Omental fat pad (tissue), 4 donors: ENCODE results near the gene OR7A5. TPM values are rescaled to one million over a fixed set of nuclear protein-coding genes. Genes with fewer than 3 reads are reported as not detected.
"Not testable (repeated sequence)": the region's sequence is repeated elsewhere in the genome, so short reads cannot be mapped to it uniquely, and the experiment has no call there.

Source experiments
- ATAC-seq: fragments of 150-250 bp; one replicate; pipeline ENCODE4 v1.9.1; 2016; ENCODE audit warnings: mild to moderate bottlenecking, moderate library complexity; ENCODE audit not compliant: low FRiP score
- DNase-seq: peaks from one replicate; pipeline ENCODE4 v3.0.0-alpha.2; 2019; ENCODE audit warnings: low spot score
- small RNA-seq: library from RNA; depleted of rRNA; stranded (forward); fragments of <200 nt; gene quantifications from one replicate; pipeline ENCODE3, GENCODE V24; 2016
- total RNA-seq, 4 donors: library from RNA; depleted of rRNA; stranded (reverse); fragments of >200 nt; gene quantifications; one replicate each; pipeline ENCODE4 v1.1.0, GENCODE V29; 2016
- TF ChIP-seq, protein P1 (sequence below), 3 donors: fragments of 450-650 bp; IDR thresholded peaks; one replicate each; pipeline ENCODE4 v1.5.1; 2016 to 2017; ENCODE audit warnings: antibody characterized with exemption in 3 of 3, mild to moderate bottlenecking in 3 of 3, moderate library complexity in 2 of 3

Gene OR7A5
- total RNA-seq, 4 donors from 2014 or later, result not detected

DNA sequence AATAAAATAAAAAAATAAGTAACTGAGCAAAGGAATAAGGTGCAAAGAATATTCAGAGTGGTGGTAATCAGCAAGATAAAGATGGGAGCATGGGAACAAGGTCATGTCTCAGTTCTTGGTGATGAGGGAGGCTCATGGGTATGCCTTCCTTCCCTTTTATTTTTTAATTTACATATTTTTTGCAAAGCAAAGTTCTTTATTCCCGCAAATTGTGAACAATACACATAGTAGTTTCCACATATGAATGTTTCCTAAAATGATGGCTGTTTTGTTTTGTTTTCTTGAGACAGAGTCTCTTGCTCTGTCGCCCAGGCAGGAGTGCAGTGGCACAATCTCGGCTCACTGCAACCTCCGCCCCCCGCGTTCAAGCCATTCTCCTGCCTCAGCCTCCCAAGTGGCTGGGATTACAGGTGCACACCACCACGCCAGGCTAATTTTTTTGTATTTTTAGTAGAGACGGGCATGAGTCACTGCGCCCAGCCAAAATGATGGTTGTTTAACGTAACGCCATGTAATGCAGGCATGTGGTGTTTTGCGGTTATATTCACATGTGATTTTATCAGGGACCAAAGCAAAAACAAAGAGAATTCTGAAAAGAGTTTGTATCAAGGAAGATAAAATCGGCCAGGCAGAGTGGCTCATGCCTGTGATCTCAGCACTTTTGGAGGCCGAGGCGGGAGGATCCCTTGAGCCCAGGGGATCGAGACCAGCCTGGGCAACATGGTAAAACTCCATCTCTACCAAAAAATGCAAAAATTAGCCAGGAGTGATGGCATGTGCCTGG, 52.2 kb downstream of the OR7A5 start:
- TF ChIP-seq, protein P1, sequence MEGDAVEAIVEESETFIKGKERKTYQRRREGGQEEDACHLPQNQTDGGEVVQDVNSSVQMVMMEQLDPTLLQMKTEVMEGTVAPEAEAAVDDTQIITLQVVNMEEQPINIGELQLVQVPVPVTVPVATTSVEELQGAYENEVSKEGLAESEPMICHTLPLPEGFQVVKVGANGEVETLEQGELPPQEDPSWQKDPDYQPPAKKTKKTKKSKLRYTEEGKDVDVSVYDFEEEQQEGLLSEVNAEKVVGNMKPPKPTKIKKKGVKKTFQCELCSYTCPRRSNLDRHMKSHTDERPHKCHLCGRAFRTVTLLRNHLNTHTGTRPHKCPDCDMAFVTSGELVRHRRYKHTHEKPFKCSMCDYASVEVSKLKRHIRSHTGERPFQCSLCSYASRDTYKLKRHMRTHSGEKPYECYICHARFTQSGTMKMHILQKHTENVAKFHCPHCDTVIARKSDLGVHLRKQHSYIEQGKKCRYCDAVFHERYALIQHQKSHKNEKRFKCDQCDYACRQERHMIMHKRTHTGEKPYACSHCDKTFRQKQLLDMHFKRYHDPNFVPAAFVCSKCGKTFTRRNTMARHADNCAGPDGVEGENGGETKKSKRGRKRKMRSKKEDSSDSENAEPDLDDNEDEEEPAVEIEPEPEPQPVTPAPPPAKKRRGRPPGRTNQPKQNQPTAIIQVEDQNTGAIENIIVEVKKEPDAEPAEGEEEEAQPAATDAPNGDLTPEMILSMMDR (IDR thresholded peaks at IDR 0.05), result no peak
- no peak for DNase-seq
- no peak for ATAC-seq

DNA sequence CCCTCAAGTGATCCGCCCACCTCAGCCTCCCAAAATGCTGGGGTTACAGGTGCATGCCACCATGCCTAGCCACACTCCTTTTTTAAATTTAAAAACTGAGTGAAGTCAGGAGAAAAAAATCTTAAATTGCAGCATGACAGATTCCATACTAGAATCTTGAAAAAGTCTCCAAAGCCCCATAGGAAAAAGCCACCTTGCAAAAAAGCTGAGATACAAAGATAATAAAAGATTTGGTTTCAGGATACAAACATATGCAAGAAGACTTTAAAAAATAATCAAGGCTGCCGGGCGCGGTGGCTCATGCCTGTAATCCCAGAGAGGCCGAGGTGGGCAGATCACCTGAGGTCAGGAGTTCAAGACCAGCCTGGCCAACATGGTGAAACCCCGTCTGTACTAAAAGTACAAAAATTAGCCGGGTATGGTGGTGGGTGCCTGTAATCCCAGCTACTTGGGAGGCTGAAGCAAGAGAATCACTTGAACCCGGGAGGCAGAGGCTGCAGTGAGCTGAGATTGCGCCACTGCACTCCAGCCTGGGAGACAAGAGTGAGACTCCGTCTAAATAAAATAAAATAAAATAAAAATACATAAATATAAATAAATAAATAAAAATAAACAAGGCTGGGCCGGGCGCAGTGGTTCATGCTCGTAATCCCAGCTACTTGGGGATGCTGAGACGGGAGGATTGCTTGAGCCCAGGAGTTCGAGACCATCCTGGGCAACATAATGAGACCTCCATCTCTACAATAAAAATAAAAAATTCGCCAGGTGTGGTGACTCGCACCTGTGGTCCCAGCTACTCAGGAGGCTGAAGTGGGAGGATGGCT, 53.1 kb downstream of the OR7A5 start:
- DNase-seq, result not testable (repeated sequence)

DNA sequence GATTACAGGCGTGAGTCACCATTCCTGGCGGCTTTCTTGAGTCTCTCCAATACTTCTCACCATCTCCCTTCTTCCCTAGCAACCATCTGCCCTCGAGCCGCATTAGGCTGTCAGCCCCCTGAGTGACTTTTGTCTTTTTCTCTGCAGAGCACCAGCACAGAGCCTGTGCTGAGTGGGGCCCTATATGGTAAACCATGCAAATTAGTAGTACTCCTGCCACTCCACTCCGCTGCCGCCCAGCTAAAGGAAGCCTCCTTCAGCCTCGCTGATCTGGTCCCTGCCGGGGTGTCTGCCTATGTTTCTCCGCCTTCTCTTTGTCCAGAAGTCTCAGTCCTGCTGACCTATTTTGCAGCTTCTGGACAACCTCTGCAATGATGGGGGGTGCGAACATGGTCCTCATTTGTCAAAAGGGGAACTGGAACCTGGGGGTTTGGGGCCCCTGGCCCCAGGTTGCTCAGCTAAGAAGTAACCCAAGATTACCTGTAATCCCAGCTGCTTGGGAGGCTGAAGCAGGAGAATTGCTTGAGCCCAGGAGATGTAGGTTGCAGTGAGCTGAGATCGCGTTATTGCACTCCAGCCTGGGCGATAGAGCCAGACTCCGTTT, 54.3 kb downstream of the OR7A5 start:
- not testable (repeated sequence) for ATAC-seq, DNase-seq

More for the DNA sequence above, 53.1 kb downstream of the OR7A5 start:
- not testable (repeated sequence) for ATAC-seq

DNA sequence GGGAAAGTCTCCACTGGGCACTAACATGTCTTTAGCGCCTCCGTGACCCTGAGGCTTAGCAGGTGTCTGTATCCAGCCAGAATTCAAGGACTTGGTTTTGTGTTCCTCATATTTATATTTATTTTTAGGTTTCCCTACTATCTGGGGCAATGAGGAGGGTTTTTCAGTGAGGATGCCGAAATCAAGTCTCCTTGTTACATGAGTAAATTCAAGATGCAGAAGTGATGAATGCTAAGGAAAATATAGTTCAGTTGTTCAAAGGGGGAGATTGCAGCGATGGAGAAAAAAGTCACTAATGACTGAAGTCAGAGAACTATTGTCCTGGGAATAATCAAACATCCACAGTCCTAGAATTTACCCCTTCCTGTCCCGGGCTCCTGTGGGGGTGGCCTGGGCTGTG, 55.8 kb downstream of the OR7A5 start:
- TF ChIP-seq, protein P1 (IDR thresholded peaks at IDR 0.05), result no peak
- no peak for DNase-seq
- ATAC-seq, result no peak

DNA sequence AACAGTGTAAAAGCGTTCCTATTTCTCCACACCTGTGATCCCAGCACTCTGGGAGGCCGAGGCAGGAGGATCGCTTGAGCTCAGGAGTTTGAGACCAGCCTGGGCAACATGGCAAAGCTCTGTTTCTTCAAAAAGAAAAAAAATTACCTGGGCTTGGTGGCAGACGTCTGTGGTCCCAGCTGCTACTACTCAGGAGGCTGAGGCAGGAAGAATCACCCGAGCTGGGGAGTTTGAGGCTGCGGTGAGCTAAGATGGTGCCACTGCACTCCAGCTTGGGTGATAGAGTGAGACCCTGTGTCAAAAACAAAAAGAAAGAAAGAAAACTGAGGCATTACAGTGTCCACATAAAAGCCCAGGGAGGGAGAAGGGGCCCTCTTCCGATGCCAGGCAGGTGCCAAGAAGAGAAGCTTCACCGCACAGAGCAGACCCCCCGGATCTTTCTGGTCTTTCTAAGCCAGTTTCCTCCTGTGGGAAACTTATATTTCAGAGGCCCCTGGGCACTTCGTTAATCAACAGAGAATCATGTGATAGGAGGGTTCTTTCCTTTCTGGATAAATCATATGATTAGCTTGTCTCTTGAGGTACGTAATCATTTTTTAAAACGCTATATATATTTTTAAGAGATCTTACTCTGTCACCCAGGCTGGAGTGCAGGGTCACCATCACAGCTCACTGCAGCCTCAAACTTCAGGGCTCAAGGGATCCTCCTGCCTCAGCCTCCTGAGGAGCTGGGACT, 56.7 kb downstream of the OR7A5 start, which contains the start of gene ADGRE2:
TSS of gene ADGRE2 (minus strand) at position 451 of the 736 bp plus-strand sequence. CDS start 1,804 bp downstream, outside the sequence.
- not testable (repeated sequence) for ATAC-seq, DNase-seq

DNA sequence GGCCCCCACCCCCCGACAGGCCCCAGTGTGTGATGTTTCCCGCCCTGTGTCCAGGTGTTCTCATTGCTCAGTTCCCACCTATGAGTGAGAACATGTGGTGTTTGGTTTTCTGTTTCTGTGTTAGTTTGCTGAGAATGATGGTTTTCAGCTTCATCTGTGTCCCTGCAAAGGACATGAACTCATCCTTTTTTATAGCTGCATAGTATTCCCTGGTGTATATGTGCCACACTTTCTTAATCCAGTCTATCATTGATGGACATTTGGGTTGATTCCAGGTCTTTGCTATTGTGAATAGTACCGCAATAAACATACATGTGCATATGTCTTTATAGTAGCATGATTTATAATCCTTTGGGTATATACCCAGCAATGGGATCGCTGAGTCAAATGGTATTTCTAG, 57.3 kb downstream of the OR7A5 start:
- not testable (repeated sequence) for ATAC-seq

More for the DNA sequence above, 57.3 kb downstream of the OR7A5 start:
- not testable (repeated sequence) for DNase-seq

Small RNAs within 50 kb of the gene (small RNA-seq; reads per million reads assigned to genes)
- gene AC005255.1, result 0.39 reads per million

Other genes starting within 250 kb of the OR7A5 start
- 1 to 10 TPM in 1 of 4 donors, under 1 TPM in 1, not detected in 2; 0.24 to 7.1 TPM for gene ADGRE3, start 160.3 kb downstream of the OR7A5 start, total RNA-seq
- gene ZNF333, start 145.1 kb downstream of the OR7A5 start, total RNA-seq, result 10 to 100 TPM; 13.0 to 35.2 (median 25.0) TPM
- 10 to 100 TPM in 2 of 4 donors, 1 to 10 TPM in 2; 1.9 to 35.2 (median 12.6) TPM for gene ADGRE2, start 56.6 kb downstream of the OR7A5 start, total RNA-seq
- not detected for gene OR7C1, start within 50 bp of the OR7A5 start, total RNA-seq
- not detected for gene OR7A10, start 13.7 kb upstream of the OR7A5 start, total RNA-seq
- gene OR7A17, start 50.9 kb upstream of the OR7A5 start, total RNA-seq, result not detected
- not detected for gene OR7C2, start 106.3 kb upstream of the OR7A5 start, total RNA-seq
- gene SLC1A6, start 144.7 kb upstream of the OR7A5 start, total RNA-seq, result not detected
- not detected for gene CASP14, start 214.3 kb upstream of the OR7A5 start, total RNA-seq
- not detected for gene OR1I1, start 247.0 kb upstream of the OR7A5 start, total RNA-seq